ENCODE measurements around the gene TICAM1.
"Not testable (repeated sequence)": the region's sequence is repeated elsewhere in the genome, so short reads cannot be mapped to it uniquely, and the experiment has no call there.

TICAM1 gene

DNA sequence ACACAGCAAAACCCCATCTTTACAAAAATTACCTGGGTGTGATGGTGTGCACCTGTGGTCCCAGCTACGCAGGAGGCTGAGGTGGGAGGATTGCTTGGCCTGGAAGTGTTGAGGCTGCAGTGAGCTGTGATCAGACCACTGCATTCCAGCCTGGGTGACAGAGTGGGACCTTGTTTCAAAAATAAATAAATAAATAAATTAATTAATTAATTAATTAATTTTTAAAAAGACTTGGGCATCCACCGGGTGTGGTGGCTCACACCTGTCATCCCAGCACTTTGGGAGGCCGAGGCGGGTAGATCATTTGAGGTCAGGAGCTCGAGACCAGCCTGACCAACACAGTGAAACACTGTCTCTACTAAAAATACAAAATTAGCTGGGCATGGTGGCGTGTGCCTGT lies 26.4 kb downstream of the TICAM1 start:
- not testable (repeated sequence) for DNase-seq (ENCODE audit: low spot score)

DNA sequence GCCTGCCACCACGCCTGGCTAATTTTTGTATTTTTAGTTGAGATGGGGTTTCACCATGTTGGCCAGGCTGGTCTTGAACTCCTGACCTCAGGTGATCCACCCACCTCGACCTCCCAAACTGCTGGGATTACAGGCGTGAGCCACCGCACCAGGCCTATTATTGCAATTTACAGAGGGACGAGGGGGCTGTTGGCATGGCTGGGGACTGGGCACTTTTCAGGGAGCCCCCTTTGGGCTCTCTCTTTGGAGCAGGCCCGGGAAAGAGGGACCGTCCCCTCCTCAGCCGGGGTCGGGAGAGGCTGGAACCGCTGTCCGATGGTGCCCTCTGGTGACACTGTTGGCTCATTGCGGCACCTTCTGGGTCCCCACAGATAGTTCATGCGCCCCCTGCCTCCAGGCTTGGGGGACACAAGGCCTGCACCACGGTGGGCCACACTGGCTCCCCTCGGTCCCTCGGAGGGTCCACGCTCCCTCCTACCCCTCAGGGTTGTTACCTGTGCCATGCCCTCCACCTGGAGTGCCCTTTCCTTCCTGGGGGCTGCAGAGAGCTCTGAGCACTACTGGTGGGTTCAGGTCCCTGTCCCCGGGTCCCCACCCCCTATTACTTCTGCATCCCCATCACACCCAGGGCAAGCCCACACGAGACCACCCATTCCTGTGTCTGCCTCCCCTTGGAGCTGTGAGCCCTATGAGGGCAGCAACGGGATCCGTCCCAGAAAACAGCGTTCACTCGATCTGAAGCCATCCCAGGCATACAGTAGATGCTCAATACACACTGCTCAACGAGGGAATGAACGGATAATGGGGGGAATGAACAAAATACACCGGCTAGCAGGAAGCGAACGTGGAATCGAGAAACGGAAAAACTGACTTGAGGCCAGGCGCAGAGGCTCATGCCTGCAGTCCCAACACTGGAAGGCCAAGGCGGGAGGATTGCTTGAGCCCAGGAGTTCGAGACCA lies 27.5 kb downstream of the TICAM1 start:
- DNase-seq (ENCODE audit: low spot score) = peak; percentile 48

DNA sequence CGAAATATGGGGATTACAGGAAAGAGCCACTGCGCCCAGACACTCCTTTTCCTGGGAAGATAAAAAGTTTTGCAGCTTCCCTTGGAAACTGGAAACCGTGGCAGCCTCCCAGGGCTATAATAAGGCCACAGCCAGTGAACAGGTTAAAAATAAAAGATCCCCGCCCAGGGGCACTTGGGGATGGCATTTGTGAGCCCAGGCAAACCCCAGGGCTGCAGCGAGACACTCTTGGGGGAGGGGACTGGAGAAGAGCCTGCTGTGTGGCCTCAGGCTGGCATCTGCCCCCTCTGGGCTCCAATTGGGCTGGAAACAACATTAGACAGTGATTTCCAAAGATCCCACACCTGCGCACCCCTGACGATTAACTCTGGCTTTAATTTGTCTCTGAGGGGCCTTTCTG lies 28.8 kb downstream of the TICAM1 start:
- DNase-seq (ENCODE audit: low spot score) = no peak

DNA sequence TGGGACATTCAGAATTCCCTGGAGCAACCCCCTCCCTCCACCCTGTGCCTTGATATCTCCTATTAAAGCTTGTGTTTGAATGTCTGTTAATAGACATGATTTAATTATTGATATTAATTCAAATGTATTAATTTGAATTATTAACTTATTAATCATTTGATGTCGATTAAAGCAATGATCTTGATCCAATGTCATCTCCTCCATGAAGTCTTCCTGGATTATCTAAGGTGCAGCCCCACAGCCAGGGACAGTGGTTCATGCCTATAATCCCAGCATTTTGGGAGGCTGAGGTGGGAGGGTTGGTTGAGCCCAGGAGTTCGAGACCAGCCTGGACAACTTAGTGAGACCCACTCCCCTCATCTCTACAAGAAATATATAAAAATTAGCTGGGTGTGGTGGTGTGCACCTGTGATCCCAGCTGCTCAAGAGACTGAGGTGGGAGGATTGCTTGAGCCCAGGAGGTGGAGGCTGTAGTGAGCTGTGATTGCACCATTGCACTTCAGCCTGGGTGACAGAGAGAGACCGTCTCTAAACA lies 30.4 kb downstream of the TICAM1 start:
- no peak for DNase-seq (ENCODE audit: low spot score)

DNA sequence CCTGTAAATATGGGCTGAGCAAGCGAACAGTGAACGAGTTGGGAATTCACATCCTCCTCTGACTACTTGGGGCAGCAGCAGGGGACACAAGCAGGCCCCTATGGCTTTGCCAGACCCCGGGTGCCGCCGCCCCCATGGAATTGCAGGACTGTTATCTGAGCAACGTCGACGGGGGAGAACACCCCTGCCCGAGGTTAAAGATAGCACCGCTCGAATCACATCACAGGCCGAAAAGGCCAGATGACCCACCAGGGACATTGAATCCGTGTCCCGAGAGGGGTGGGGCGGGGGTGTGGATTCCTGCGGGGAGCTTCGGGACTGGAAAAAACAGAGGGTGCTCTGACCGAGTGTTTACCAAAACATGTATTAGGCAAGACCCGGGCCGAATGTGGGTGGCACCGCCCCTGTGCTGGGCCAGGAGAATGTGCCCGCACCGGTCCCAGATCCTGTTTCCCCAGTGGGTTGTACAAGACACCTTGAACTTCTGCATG lies 30.9 kb downstream of the TICAM1 start:
- DNase-seq (ENCODE audit: low spot score) = no peak

DNA sequence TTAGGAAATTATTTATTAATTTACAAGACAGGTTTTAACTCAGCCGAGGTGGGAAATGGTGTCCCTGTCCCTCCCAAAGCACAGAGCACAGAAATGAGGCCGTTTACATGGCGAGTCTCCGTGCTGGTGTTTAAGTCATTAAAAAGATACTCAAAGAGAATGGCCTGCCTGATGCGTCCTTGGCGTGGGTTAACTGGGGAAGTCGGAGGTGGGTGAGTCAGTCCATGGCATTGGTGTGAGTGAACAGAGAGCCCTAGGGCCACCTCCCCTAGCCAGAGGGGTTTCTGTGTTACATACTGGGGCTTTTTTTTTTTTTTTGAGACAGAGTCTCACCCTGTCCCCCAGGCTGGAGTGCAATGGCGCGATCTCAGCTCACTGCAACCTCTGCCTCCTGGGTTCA lies 36.1 kb downstream of the TICAM1 start:
- DNase-seq (ENCODE audit: low spot score) = no peak

DNA sequence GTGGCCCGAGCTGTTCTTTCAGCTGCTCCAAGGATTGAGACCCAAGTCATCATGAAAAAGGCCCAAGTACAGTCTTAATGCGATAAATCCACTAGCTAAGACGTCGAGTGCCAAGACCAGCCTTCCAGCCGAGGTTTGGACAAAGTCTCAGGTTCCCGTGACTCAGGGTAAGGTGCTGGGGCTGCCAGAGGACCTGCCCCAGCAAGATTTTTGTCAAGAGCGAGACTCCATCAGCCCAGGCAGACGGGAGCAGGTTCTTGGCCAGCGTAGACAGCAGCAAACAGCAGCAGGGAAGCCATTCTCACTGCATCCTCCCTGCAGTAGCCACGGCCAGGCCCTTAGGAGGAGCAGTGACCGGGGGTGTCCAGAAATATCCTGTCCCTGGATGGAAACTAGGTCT lies 36.5 kb downstream of the TICAM1 start:
- DNase-seq (ENCODE audit: low spot score) = no peak

DNA sequence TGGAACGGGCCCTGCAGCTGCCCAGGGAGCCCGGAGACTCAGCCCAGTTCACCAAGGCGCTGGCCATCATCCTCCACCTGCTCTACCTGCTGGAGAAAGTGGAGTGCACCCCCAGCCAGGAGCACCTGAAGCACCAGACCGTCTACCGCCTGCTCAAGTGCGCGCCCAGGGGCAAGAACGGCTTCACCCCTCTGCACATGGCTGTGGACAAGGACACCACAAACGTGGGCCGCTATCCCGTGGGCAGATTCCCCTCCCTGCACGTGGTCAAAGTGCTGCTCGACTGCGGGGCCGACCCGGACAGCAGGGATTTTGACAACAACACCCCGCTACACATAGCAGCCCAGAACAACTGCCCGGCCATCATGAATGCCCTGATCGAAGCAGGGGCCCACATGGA lies 38.2 kb downstream of the TICAM1 start:
- not testable (repeated sequence) for DNase-seq (ENCODE audit: low spot score)

DNA sequence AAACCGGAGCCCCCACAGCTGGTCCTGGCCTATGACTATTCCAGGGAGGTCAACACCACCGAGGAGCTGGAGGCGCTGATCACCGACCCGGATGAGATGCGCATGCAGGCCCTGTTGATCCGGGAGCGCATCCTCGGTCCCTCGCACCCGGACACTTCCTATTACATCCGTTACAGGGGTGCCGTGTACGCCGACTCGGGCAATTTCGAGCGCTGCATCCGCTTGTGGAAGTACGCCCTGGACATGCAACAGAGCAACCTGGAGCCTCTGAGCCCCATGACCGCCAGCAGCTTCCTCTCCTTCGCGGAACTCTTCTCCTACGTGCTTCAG lies 38.7 kb downstream of the TICAM1 start:
- not testable (repeated sequence) for DNase-seq (ENCODE audit: low spot score)

DNA sequence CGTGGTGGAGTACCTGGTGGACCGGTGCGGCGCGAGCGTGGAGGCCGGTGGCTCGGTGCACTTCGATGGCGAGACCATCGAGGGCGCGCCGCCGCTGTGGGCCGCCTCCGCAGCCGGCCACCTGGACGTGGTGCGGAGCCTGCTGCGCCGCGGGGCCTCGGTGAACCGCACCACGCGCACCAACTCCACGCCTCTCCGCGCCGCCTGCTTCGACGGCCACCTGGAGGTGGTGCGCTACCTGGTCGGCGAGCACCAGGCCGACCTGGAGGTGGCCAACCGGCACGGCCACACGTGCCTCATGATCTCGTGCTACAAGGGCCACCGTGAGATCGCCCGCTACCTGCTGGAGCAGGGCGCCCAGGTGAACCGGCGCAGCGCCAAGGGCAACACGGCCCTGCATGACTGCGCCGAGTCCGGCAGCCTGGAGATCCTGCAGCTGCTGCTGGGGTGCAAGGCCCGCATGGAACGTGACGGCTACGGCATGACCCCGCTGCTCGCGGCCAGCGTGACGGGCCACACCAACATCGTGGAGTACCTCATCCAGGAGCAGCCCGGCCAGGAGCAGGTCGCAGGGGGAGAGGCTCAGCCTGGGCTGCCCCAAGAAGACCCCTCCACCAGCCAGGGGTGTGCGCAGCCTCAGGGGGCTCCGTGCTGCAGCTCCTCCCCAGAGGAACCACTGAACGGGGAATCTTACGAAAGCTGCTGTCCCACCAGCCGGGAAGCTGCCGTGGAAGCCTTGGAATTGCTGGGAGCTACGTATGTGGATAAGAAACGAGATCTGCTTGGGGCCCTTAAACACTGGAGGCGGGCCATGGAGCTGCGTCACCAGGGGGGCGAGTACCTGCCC lies 39.3 kb downstream of the TICAM1 start:
- DNase-seq (ENCODE audit: low spot score) = not testable (repeated sequence)

DNA sequence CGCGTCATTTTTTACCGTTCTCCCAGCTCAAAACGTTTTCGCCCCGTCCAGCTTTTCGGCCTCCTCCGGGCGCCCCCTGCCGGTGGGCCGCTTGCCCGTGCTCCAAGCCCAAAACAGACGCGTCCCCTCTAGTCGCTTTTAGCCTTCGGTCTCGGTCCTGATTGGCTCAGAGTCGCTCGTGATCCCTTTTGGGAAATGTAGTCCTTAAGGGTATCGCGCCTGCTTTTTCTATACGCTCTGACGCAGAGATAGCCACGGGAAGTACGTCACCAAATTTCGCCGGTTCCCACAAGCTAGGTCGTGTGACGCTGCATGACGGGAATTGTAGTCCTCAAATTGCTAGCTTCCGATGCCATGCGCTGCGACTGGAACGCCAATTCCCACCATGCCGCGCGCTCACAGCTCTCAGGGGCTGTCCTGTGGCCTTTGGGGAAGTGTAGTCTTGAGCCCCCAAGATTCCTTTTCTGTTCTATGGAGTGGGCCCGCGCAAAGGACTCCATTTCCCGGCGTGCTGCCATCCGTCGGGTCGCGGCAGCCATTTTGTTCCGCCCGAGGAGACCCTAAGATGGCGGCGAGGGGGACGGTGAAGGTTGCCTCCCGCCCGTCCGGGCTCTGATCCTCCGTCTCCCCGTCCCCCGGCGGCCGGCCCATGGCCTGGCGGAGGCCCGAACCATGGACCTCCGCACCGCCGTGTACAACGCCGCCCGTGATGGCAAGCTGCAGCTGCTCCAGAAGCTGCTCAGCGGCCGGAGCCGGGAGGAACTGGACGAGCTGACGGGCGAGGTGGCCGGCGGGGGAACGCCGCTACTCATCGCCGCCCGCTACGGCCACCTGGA lies 40.1 kb downstream of the TICAM1 start, which contains the start of gene FEM1A:
Gene FEM1A (plus strand): TSS at position 552 of the 836 bp plus-strand sequence. CDS start 121 bp downstream, at position 673.
- DNase-seq (ENCODE audit: low spot score) = peak; percentile 100

DNA sequence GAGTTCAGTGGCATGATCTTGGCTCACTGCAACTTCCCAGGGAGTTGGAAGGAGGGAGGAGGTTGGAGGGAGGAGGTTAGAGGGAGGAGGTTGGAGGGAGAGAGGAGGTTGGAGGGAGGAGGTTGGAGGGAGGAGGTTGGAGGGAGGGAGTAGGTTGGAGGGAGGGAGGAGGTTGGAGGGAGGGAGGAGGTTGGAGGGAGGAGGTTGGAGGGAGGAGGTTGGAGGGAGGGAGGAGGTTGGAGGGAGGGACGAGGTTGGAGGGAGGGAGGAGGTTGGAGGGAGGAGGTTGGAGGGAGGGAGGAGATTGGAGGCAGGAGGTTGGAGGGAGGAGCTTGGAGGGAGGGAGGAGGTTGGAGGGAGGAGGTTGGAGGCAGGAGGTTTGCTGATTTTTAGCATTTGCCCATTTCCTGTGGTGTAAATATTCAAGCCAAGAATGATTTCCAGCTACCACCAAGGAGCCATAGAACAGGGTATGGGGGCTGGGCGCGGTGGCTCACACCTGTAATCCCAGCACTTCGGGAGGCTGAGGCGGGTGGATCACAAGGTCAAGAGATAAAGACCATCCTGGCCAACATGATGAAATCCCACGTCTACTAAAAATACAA lies 45.0 kb downstream of the TICAM1 start:
- DNase-seq (ENCODE audit: low spot score) = not testable (repeated sequence)

DNA sequence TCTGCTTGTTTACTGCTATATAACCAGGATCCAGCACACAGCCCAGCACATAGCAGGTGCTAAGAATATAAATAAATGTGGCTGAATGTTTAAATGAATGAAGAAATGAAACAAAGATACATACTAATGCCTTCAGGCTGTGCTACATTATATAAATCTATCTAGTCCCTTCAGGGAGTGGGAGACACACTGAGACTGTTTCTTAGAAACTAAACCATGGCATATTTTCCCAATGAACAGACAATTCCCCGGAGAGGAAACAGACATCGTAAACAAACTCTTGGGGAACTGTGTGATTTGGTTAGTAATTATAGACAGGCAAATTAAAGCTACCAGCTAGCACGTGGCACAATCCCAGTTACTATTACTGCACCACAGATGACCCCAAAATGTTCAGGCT lies 49.7 kb downstream of the TICAM1 start:
- DNase-seq (ENCODE audit: low spot score) = no peak

DNA sequence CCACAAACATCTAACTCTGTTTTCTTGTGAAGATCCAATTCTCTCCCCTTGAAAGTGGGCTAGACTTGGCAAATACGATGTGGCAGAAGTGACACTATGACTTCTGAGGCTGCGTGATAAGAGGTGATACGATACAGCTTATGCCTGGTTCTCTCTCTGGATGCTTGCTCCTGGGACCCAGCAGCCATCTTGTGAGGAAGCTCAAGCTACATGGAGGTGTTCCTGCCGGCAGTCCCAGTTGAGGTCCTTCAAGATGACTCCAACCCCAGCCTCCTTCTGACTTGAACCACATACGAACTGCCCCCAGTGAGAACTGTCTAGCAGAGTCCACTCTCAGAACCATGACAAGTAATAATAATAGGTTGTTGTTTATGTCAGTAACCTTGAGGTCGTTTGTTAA lies 50.7 kb downstream of the TICAM1 start:
- no peak for DNase-seq (ENCODE audit: low spot score)

DNA sequence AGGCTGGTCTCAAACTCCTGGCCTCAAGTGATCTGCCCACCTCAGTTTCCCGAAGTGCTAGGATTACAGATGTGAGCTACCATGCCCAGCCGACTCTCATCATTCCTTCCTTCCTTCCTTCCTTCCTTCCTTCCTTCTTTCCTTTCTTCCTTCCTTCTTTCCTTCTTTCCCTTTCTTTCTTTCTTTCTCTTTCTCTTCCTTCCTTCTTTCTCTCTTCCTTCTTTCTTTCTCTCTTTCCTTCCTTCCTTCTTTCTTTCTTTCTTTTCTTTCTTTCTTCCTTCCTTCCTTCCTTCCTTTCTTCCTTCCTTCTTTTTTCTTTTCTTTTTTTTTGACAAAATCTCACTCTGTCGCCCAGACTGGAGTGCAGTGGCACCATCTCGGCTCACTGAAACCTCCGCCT lies 53.4 kb downstream of the TICAM1 start:
- DNase-seq (ENCODE audit: low spot score) = not testable (repeated sequence)

DNA sequence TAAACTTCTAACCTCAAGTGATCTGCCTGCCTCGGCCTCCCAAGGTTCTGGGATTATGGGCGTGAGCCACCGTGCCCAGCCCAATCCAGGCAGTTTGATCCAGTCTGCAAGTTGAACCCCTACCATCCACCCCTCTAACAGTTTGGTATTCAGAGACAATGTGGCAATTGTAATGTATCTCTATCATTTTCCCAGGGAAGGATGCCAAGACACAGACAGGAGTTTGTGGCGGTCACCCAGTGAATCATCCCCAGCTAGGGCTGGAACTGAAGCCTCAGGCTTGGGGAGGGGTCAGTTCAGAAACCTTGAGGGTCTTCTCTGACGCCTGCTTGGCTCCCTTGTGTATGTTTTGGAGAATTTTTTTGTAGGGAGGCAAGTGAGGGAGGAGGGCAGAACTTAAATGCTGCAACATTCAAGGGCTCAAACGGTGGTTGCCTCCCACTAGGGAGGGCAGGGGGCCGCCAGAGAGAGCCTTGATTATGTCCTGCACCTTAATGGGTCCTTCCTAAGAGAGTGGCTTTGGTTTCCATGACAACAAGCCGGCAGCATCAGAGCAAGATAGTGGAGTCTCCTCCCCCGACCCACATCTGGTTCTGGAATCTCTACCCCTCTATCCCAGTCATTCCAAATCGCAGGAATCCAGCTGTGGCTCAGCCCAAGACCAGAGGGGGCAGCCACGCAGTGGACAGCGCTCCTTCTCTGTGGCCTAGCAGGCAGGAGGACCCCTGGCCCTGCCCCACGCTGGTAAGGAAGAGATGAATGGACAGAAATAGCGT lies 54.9 kb downstream of the TICAM1 start:
- DNase-seq (ENCODE audit: low spot score) = no peak

DNA sequence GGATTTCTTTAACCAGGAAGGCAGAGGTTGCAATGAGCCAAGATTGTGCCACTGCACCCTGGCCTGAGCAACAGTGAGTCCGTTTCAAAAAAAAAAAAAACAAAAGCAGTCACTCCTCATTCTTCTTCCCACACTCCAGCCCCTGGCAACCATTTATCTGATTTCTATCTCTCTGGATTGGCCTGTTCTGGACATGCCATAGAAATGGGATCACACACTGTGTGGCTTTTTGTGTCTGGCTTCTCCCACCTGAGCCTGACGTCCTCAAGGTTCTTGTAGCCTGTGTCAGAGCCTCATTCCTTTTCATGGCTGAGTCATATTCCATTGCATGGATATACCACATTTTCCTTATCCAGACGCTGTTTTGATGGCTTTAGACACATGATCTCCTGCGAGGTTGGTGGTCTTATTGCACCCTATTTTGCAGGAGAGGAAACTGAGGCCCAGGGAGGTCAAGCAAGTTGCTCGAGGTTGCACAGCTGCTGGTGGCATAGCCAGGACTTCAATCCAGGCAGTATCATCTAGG lies 55.8 kb downstream of the TICAM1 start:
- no peak for DNase-seq (ENCODE audit: low spot score)

DNA sequence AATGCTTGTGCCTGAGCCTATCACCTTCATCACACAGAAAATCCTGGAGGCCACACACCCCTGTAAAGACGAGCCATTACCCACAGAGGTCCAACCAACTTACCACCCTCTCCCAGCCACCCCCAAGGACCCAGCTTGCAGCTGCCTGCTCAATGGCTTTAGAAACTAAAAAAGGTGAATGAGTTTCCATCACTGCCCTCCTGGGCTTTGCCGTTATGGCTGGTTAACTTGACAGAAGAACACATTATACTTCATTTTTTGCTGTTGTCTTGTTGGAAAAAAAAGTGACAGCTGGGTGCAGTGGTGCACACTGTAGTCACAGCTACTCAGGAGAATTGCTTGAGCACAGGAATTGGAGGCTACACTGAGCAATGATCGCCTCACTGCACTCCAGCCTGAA lies 57.4 kb downstream of the TICAM1 start:
- no peak for DNase-seq (ENCODE audit: low spot score)

DNA sequence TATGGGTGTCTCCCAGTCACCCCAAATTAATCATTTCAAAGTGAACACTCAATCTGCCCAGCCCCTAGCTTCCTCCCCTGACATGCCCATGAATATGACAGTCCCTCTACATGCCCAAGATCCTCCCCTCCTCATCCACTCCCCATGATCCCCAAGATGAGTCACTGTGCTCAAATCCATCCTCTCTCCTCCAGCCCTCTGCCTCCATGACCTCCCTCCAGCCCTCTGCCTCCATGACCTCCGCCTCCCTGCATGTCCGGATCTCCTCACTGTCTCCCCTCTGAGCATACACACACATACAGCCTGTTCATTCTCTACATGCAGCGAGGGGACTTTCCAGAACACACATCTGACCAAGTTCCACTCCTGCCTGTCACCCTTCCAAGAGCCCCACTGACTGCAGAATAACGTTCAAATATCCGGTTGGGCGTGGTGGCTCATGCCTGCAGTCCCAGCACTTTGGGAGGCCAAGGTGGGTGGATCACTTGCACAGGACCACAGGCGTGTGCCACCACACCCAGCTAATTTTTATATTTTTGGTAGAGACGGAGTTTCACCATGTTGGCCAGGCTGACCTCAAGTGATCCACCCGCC lies 58.4 kb downstream of the TICAM1 start:
- DNase-seq (ENCODE audit: low spot score) = no peak

DNA sequence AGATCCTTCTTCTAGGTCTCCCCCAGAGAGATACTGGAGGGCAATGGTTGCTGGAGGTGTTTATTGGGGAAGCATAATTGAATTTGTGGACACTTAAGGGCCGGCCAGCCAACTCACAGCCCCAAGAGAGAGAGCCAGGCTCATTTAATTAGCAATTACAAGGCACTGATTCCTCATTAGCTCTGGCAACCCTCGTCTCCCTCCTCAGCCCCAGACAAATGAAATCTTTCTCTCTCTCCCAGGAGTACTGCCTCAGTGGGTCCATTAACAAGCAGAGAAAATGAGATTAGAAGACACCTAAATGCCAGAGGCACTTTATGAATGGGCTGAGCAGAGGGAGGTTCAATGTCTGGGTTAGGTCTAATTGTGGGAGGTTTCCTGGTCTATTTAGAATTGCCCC lies 58.9 kb downstream of the TICAM1 start:
- DNase-seq (ENCODE audit: low spot score) = no peak
